ENCODE results near the gene CDX1.

Gene CDX1

DNA sequence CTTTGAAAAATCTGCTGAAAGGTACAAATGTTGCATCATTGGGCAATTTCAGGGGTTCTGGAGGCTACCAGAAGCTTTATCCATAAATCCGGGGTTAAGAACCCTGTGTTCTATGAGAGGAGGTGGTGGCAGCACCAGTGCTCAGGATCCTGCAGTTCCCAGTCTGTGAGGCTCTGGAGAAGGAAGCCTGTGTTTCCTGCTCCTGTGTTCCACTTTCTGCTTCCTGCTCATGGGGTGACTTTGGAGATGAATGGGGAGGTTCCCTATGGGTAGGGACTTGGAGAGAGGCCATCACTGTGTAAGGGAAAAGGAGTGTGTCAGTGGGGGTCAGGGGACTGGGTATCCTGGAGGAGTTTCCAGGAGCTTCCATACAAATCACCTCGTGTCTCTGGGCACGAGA lies 2.3 kb downstream of the CDX1 start:
- Histone ChIP-seq H3K4me2 (ENCODE audit: low read depth, low read length, poor library complexity, severe bottlenecking) (no peak overlapping the region), H3K27me3 (ENCODE audit: low read length) (no peaks in the 10 kb centered on the region)

DNA sequence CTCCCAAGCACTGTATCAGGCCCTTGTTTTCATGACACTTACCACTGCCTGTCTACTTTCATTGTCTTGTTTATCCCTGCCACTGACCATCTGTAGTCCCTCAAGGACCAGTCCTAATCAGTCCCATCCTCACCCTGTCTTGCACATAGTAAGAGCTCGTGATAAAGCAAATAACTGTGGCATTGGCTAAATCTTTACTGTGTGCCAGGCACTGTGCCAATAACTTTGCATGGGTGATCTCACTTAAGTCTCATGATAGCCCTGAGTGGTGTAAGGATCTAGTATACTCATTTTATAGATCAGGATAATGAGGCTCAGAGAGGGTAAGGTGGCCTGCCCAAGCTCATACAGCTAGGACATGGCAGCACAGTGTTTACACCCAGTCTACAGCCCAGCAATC lies 5.6 kb downstream of the CDX1 start:
- Histone ChIP-seq H3K9me3 (ENCODE audit: insufficient read depth, low read length) (no peaks in the 10 kb centered on the region), H3K27me3 (ENCODE audit: low read length) (no peaks in the 10 kb centered on the region), H3K27ac (ENCODE audit: low read depth, low read length) (no peak overlapping the region), H4K20me1 (ENCODE audit: low read depth, low read length) (no peaks in the 10 kb centered on the region), H3K9ac (ENCODE audit: low read length) (no peak overlapping the region), H3K4me3 (ENCODE audit: insufficient read depth, low read length, poor library complexity, severe bottlenecking) (no peak overlapping the region), H3K79me2 (ENCODE audit: insufficient read depth, low read length) (no peaks in the 10 kb centered on the region), H3K9me2 (replicated peaks; ENCODE audit: insufficient read depth, low read length) (no peaks in the 10 kb centered on the region), H2AFZ (ENCODE audit: low read depth, low read length, severe bottlenecking) (no peak overlapping the region), H3F3A (ENCODE audit: insufficient read depth) (no peaks in the 10 kb centered on the region), H3K36me3 (ENCODE audit: low read length) (no peaks in the 10 kb centered on the region), H3K4me2 (ENCODE audit: low read depth, low read length, poor library complexity, severe bottlenecking) (no peak overlapping the region)
- TF ChIP-seq EZH2phosphoT487 (conservative IDR thresholded peaks at IDR 0.05; ENCODE audit: low read length) = no peak
- TF ChIP-seq, protein P1, sequence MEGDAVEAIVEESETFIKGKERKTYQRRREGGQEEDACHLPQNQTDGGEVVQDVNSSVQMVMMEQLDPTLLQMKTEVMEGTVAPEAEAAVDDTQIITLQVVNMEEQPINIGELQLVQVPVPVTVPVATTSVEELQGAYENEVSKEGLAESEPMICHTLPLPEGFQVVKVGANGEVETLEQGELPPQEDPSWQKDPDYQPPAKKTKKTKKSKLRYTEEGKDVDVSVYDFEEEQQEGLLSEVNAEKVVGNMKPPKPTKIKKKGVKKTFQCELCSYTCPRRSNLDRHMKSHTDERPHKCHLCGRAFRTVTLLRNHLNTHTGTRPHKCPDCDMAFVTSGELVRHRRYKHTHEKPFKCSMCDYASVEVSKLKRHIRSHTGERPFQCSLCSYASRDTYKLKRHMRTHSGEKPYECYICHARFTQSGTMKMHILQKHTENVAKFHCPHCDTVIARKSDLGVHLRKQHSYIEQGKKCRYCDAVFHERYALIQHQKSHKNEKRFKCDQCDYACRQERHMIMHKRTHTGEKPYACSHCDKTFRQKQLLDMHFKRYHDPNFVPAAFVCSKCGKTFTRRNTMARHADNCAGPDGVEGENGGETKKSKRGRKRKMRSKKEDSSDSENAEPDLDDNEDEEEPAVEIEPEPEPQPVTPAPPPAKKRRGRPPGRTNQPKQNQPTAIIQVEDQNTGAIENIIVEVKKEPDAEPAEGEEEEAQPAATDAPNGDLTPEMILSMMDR (IDR thresholded peaks at IDR 0.05; ENCODE audit: insufficient read depth, low read length, poor library complexity, severe bottlenecking) = no peak

More for the DNA sequence above, 2.3 kb downstream of the CDX1 start:
- H2AFZ ChIP-seq (ENCODE audit: low read depth, low read length, severe bottlenecking) = no peak overlapping the region
- no peak overlapping the region for H3K27ac ChIP-seq (ENCODE audit: low read depth, low read length)
- no peak overlapping the region for H3K4me3 ChIP-seq (ENCODE audit: insufficient read depth, low read length, poor library complexity, severe bottlenecking)
- H3K9ac ChIP-seq (ENCODE audit: low read length) = no peak overlapping the region
- no peaks in the 10 kb centered on the region for H3K36me3 ChIP-seq (ENCODE audit: low read length)
- no peaks in the 10 kb centered on the region for H3F3A ChIP-seq (ENCODE audit: insufficient read depth)
- no peaks in the 10 kb centered on the region for H4K20me1 ChIP-seq (ENCODE audit: low read depth, low read length)
- no peaks in the 10 kb centered on the region for H3K79me2 ChIP-seq (ENCODE audit: insufficient read depth, low read length)
- no peaks in the 10 kb centered on the region for H3K9me3 ChIP-seq (ENCODE audit: insufficient read depth, low read length)
- no peak for TF ChIP-seq EZH2phosphoT487 (conservative IDR thresholded peaks at IDR 0.05; ENCODE audit: low read length)
- TF ChIP-seq, protein P1 (IDR thresholded peaks at IDR 0.05; ENCODE audit: insufficient read depth, low read length, poor library complexity, severe bottlenecking) = no peak
- H3K9me2 ChIP-seq (replicated peaks; ENCODE audit: insufficient read depth, low read length) = no peaks in the 10 kb centered on the region

DNA sequence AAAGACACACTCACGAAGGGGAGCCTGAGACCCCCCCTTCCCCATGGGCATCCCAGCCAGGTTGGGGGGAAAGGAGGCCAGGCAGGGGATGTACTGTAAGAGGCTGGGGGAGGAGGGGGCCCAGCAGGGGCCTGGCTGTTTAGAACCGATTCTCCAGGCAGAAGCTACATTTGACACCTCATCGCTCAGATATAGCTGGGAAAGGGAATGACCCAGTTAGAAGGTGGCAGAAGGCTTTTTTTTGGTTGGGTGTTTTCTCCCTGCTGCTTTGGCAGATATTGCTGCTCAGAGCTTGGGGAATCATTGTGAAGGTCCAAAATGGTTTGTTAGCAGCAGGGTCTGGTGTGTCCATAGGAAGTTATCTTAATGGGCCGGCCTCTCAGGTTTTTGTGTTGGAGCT lies 6.0 kb downstream of the CDX1 start:
- no peaks in the 10 kb centered on the region for H3K79me2 ChIP-seq (ENCODE audit: insufficient read depth, low read length)
- H3K9me2 ChIP-seq (replicated peaks; ENCODE audit: insufficient read depth, low read length) = no peaks in the 10 kb centered on the region
- no peak overlapping the region for H2AFZ ChIP-seq (ENCODE audit: low read depth, low read length, severe bottlenecking)
- H3K9ac ChIP-seq (ENCODE audit: low read length) = no peak overlapping the region
- no peaks in the 10 kb centered on the region for H3K27me3 ChIP-seq (ENCODE audit: low read length)
- no peak overlapping the region for H3K27ac ChIP-seq (ENCODE audit: low read depth, low read length)
- TF ChIP-seq, protein P1 (IDR thresholded peaks at IDR 0.05; ENCODE audit: insufficient read depth, low read length, poor library complexity, severe bottlenecking) = no peak
- TF ChIP-seq EZH2phosphoT487 (conservative IDR thresholded peaks at IDR 0.05; ENCODE audit: low read length) = no peak
- H3K9me3 ChIP-seq (ENCODE audit: insufficient read depth, low read length) = no peaks in the 10 kb centered on the region
- H3K4me3 ChIP-seq (ENCODE audit: insufficient read depth, low read length, poor library complexity, severe bottlenecking) = no peak overlapping the region
- H3F3A ChIP-seq (ENCODE audit: insufficient read depth) = no peaks in the 10 kb centered on the region
- H3K36me3 ChIP-seq (ENCODE audit: low read length) = no peaks in the 10 kb centered on the region
- H3K4me2 ChIP-seq (ENCODE audit: low read depth, low read length, poor library complexity, severe bottlenecking) = no peak overlapping the region
- no peaks in the 10 kb centered on the region for H4K20me1 ChIP-seq (ENCODE audit: low read depth, low read length)

All from SU-DHL-6 (cell line).